H1 (cell line): Measurements from ENCODE around the gene TOP3A. TPM values are rescaled to one million over a fixed set of nuclear protein-coding genes. Genes with fewer than 3 reads are reported as not detected.

Experiments
- KDM5A ChIP-seq: fragments of 200-600 bp; IDR thresholded peaks from 2 replicates; pipeline ENCODE4 v1.7.1; 2012; ENCODE audit warnings: mild to moderate bottlenecking, low read length, inconsistent platforms, mixed read lengths
- polyA plus RNA-seq, 7 experiments: library from polyadenylated mRNA; depleted of rRNA in 3 of 7; stranded (reverse) in 5 of 7; unstranded in 2 of 7; fragments of >200 nt in 5 of 7; fragments of 200-250 nt in 2 of 7; gene quantifications; 1 replicate in 5 of 7; 2 replicates in 1 of 7; 4 replicates in 1 of 7; pipeline versions ENCODE4 v1.2.1 to v1.2.3, GENCODE V29; 2011 to 2013; ENCODE audit warnings: missing spikeins in 2 of 7, mixed read lengths in 2 of 7
- total RNA-seq: library from RNA; stranded (reverse); fragmentation: NEBNext Ultra II Directional; extraction: Animal tissue kit (Norgen Biotek cat#: 25700); gene quantifications from 2 replicates; pipeline ENCODE4 v1.2.1, GENCODE V29; 2021

Gene TOP3A
- total and polyA plus RNA-seq, 2 of the 8 experiments (the other 6 are each of a cell fraction or from before 2014, with no cell fraction given) = 23.4 to 54.3 TPM

DNA sequence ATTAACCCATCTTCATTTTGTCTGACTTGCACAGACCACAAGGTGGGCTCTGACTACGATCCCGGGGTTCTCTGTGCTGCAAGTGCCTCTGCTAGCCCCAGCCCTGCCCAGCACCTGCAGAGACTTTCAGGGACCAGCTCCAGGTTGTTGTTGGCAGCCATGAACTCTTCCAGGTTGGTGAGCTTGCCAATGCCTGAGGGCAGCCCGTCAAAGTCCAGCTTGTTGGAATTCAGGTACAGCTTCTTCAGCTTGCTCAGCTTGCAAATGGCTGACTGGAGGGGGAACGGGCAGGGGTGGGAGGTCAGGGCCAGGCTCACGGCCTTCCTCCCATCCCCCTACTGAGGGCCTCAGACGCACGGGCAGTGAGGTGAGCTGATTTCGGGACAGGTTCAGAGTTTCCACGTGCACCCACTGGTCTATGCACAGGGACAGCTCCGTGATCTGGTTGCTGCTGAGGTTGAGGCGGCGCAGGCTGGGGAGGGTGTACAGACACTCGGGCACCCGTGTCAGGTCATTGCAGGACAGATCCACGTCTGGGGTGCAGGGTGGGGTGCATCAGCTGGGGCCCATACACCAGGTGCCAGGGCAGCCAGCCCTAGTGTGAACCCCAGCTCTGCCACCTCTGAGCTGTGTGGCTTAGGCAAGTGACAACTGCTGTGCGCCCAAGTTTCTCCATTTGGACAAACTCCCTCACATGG is 61.5 kb downstream of the TOP3A start (continued):
- no peak for TF ChIP-seq KDM5A
- TF ChIP-seq, all 59 proteins: peak for 0
